Measurements from ENCODE around the gene UCK2. TPM values are rescaled to one million over a fixed set of nuclear protein-coding genes. Genes with fewer than 3 reads are reported as not detected.

UCK2 gene
- total and polyA plus RNA-seq, 2 donors (not counting 3 experiments of a cell fraction or from before 2014, with no cell fraction given), result 62.3 to 74.7 TPM

DNA sequence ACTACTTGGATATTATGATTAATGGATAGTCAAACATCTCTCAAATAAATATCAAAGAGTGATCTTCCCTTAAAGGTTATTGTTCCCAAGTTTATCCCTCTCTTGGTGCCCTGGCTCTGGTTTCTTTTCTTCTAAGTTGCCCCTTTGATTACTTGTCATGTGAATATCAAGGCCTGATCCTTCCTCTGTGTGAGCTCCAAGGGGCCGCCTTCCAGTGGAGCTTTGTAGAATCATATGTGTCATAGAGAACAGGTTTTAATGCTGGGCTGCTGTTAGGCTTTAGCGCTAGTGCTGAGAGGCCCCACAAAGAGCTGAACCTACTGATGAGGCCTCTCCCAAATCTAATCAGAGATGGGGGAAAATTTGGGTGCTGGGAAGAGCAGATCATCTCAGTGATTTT is 25.5 kb downstream of the UCK2 start:
- no peak for TF ChIP-seq FOS (IDR thresholded peaks at IDR 0.05; ENCODE audit: borderline replicate concordance, insufficient read depth, low read length)
- no peak for TF ChIP-seq GATA2 (IDR thresholded peaks at IDR 0.05; ENCODE audit: insufficient read depth, insufficient read length, low read depth, low read length)
- no peak for TF ChIP-seq JUN (IDR thresholded peaks at IDR 0.05; ENCODE audit: borderline replicate concordance, insufficient read depth, insufficient read length, low read depth)
- TF ChIP-seq, protein P1, sequence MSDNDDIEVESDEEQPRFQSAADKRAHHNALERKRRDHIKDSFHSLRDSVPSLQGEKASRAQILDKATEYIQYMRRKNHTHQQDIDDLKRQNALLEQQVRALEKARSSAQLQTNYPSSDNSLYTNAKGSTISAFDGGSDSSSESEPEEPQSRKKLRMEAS (IDR thresholded peaks at IDR 0.05; ENCODE audit: insufficient read depth, insufficient read length), result no peak
- no peak for TF ChIP-seq EZH2 (IDR thresholded peaks at IDR 0.05; ENCODE audit: borderline replicate concordance, low read depth, low read length, severe bottlenecking)
- no peak for TF ChIP-seq POLR2AphosphoS5 (IDR thresholded peaks at IDR 0.05; ENCODE audit: insufficient read depth, low read depth, low read length)
- no peak for TF ChIP-seq POLR2A (IDR thresholded peaks at IDR 0.05; ENCODE audit: low read depth, low read length)
- no peak for TF ChIP-seq MYC (IDR thresholded peaks at IDR 0.05; ENCODE audit: low read depth, low read length)
- TF ChIP-seq, protein P2, sequence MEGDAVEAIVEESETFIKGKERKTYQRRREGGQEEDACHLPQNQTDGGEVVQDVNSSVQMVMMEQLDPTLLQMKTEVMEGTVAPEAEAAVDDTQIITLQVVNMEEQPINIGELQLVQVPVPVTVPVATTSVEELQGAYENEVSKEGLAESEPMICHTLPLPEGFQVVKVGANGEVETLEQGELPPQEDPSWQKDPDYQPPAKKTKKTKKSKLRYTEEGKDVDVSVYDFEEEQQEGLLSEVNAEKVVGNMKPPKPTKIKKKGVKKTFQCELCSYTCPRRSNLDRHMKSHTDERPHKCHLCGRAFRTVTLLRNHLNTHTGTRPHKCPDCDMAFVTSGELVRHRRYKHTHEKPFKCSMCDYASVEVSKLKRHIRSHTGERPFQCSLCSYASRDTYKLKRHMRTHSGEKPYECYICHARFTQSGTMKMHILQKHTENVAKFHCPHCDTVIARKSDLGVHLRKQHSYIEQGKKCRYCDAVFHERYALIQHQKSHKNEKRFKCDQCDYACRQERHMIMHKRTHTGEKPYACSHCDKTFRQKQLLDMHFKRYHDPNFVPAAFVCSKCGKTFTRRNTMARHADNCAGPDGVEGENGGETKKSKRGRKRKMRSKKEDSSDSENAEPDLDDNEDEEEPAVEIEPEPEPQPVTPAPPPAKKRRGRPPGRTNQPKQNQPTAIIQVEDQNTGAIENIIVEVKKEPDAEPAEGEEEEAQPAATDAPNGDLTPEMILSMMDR (IDR thresholded peaks at IDR 0.05; ENCODE audit: extremely low read depth in 1 of 2, insufficient read depth in 1 of 2, low read depth in 1 of 2, low read length in 2 of 2), result no peak
- DNase-seq (ENCODE audit: low read depth, low spot score) (no peak), FAIRE-seq (no peak)
- Histone ChIP-seq H3K4me3 (replicated peaks in 1 of 3; ENCODE audit: insufficient read depth in 1 of 3, low read depth in 1 of 3, low read length in 3 of 3) (no peak overlapping the region), H3K27ac (ENCODE audit: insufficient read depth, low read depth, low read length) (no peak overlapping the region), H3K4me2 (ENCODE audit: insufficient read depth, low read length) (no peak overlapping the region), H3K27me3 (ENCODE audit: control insufficient read depth in 2 of 2, insufficient read depth in 2 of 2, low read length in 2 of 2) (no peaks in the 10 kb centered on the region), H3K79me2 (ENCODE audit: control insufficient read depth, insufficient read depth, low read length) (peaks cover 95% of the 10 kb centered on the region), H3K36me3 (ENCODE audit: control insufficient read depth in 2 of 2, extremely low read depth in 1 of 2, insufficient read depth in 2 of 2, low read length in 2 of 2) (no peaks in the 10 kb centered on the region), H3K9ac (replicated peaks; ENCODE audit: extremely low read depth, insufficient read depth, low read length) (no peak overlapping the region), H3K9me3 (replicated peaks; ENCODE audit: control insufficient read depth, insufficient read depth, low read length) (no peaks in the 10 kb centered on the region), H3K4me1 (ENCODE audit: control insufficient read depth, extremely low read depth, insufficient read depth, low read length) (no peaks in the 10 kb centered on the region), H3K9me1 (replicated peaks; ENCODE audit: control insufficient read depth, extremely low read depth, insufficient read depth, low read length) (no peaks in the 10 kb centered on the region), H4K20me1 (replicated peaks; ENCODE audit: control insufficient read depth, extremely low read depth, insufficient read depth, low read length) (peaks cover 3% of the 10 kb centered on the region), H2AFZ (ENCODE audit: low read depth, low read length) (no peak overlapping the region)
- BruUV-seq (replicated peaks), result no TSS peak
- POLR2A ChIA-PET, result no interaction called here
- intact Hi-C loops (cut with micrococcal nuclease) (no loop called here), dilution Hi-C loops (cut with MboI; ENCODE audit: extremely low pct_ligation_motif_present, low sequenced_read_pairs) (no loop called here)
- CTCF ChIA-PET, result no interaction called here
